IMR-90 (cell line): ENCODE results near the gene TNS1. TPM values are rescaled to one million over a fixed set of nuclear protein-coding genes. Genes with fewer than 3 reads are reported as not detected.

Experiments
- ATAC-seq: fragments of 200-7000 bp; cut with Tn5 transposase; 2 replicates; pipeline ENCODE4 v1.9.1; 2020; ENCODE audit warnings: low read depth, mild to moderate bottlenecking, moderate library complexity
- BruUV-seq: library from RNA; stranded (reverse); fragments of 400-500 nt; replicated peaks from 2 replicates; lab custom pipeline; 2021; lab: Mats Ljungman, UMichigan
- CTCF ChIA-PET: fragments of 300-600 bp; formaldehyde crosslinking; extraction: SDS; loops from one replicate; lab custom pipeline; 2021; ENCODE audit warnings: antibody characterized with exemption; lab: Yijun Ruan, JAX
- POLR2A ChIA-PET: fragments of 300-600 bp; sonication (Branson Sonifier 250); formaldehyde crosslinking; loops from one replicate; lab custom pipeline; 2022; ENCODE audit warnings: antibody characterized with exemption; ENCODE audit not compliant: unreplicated experiment; lab: Charles Lee
- DNase-seq: peaks from one replicate; pipeline ENCODE4 v3.0.0; 2013
- H2AFZ ChIP-seq: replicated peaks from 2 replicates; pipeline ENCODE3; 2013; ENCODE audit warnings: low read length, mild to moderate bottlenecking; ENCODE audit not compliant: poor library complexity
- H2AK5ac ChIP-seq: 2 replicates; pipeline ENCODE4 v1.6.1; 2013; ENCODE audit warnings: low read depth, low read length, inconsistent platforms
- H2AK9ac ChIP-seq: replicated peaks from 2 replicates; pipeline ENCODE3; 2013; ENCODE audit warnings: mild to moderate bottlenecking, low read depth, low read length, moderate library complexity; ENCODE audit not compliant: poor library complexity
- H2BK120ac ChIP-seq: 2 replicates; pipeline ENCODE4 v1.6.1; 2013; ENCODE audit warnings: low read depth, low read length, inconsistent platforms
- H2BK15ac ChIP-seq: 3 replicates; pipeline ENCODE4 v1.6.1; 2013; ENCODE audit warnings: low read depth, low read length, inconsistent platforms
- H2BK20ac ChIP-seq: 2 replicates; pipeline ENCODE4 v1.6.1; 2013; ENCODE audit warnings: low read depth, mild to moderate bottlenecking, inconsistent platforms, low read length, moderate library complexity
- H2BK5ac ChIP-seq: 2 replicates; pipeline ENCODE4 v1.6.1; 2013; ENCODE audit warnings: mild to moderate bottlenecking, low read depth, low read length, inconsistent platforms; ENCODE audit not compliant: poor library complexity, severe bottlenecking
- H3K14ac ChIP-seq: replicated peaks from 2 replicates; pipeline ENCODE4 v1.6.1; 2013; ENCODE audit warnings: low read depth, low read length, inconsistent platforms
- H3K18ac ChIP-seq: 2 replicates; pipeline ENCODE4 v1.6.1; 2013; ENCODE audit warnings: low read depth, low read length, control low read depth
- H3K23ac ChIP-seq: 2 replicates; pipeline ENCODE4 v1.6.1; 2013; ENCODE audit warnings: low read depth, low read length, inconsistent platforms
- H3K27ac ChIP-seq: 2 replicates; pipeline ENCODE4 v1.5.1; 2013; ENCODE audit warnings: mild to moderate bottlenecking, control low read depth, low read length; ENCODE audit not compliant: insufficient read depth
- H3K27me3 ChIP-seq: 2 replicates; pipeline ENCODE4 v1.6.1; 2013; ENCODE audit warnings: low read length; ENCODE audit not compliant: control insufficient read depth, insufficient read depth
- H3K36me3 ChIP-seq: 2 replicates; pipeline ENCODE4 v1.6.1; 2013; ENCODE audit warnings: low read length, mixed read lengths; ENCODE audit not compliant: control insufficient read depth, insufficient read depth
- H3K4ac ChIP-seq: 2 replicates; pipeline ENCODE4 v1.6.1; 2013; ENCODE audit warnings: low read depth, low read length, inconsistent platforms
- H3K4me1 ChIP-seq: 2 replicates; pipeline ENCODE4 v1.6.1; 2013; ENCODE audit warnings: low read length, mixed read lengths; ENCODE audit not compliant: control insufficient read depth, insufficient read depth
- H3K4me2 ChIP-seq: 2 replicates; pipeline ENCODE4 v1.6.1; 2013; ENCODE audit warnings: low read depth, mild to moderate bottlenecking, control low read depth, low read length, moderate library complexity
- H3K4me3 ChIP-seq: 2 replicates; pipeline ENCODE4 v1.5.1; 2013; ENCODE audit warnings: low read depth, mild to moderate bottlenecking, control low read depth, low read length, moderate library complexity; ENCODE audit not compliant: insufficient read depth
- H3K56ac ChIP-seq: 2 replicates; pipeline ENCODE4 v1.6.1; 2013; ENCODE audit warnings: low read length, inconsistent platforms; ENCODE audit not compliant: insufficient read depth; ENCODE audit errors: extremely low read depth
- H3K79me1 ChIP-seq, 2 experiments: 2 replicates each; pipeline ENCODE4 v1.6.1; 2013; ENCODE audit warnings: low read length in 2 of 2, inconsistent platforms in 1 of 2, low read depth in 1 of 2
- H3K9ac ChIP-seq: 2 replicates; pipeline ENCODE4 v1.6.1; 2013; ENCODE audit warnings: low read depth, low read length, control low read depth
- H3K9me1 ChIP-seq: 2 replicates; pipeline ENCODE4 v1.6.1; 2013; ENCODE audit warnings: low read length, inconsistent platforms; ENCODE audit not compliant: insufficient read depth
- H3K9me3 ChIP-seq: 2 replicates; pipeline ENCODE4 v1.6.1; 2013; ENCODE audit warnings: low read length; ENCODE audit not compliant: control insufficient read depth, insufficient read depth
- H4K20me1 ChIP-seq: 2 replicates; pipeline ENCODE4 v1.6.1; 2013; ENCODE audit warnings: low read length, inconsistent platforms; ENCODE audit not compliant: insufficient read depth
- H4K5ac ChIP-seq: 2 replicates; pipeline ENCODE4 v1.6.1; 2013; ENCODE audit warnings: mild to moderate bottlenecking, low read depth, low read length, control low read depth
- H4K8ac ChIP-seq, 2 experiments: 2 replicates each; pipeline ENCODE4 v1.6.1; 2013; ENCODE audit warnings: low read depth in 2 of 2, low read length in 2 of 2, control low read depth in 1 of 2, inconsistent platforms in 1 of 2
- H4K91ac ChIP-seq: 2 replicates; pipeline ENCODE4 v1.6.1; 2013; ENCODE audit warnings: low read depth, low read length, inconsistent platforms; ENCODE audit not compliant: insufficient read depth
- BHLHE40 ChIP-seq: fragments of 150-350 bp; IDR thresholded peaks from 2 replicates; pipeline ENCODE4 v1.6.1; 2016; ENCODE audit warnings: mild to moderate bottlenecking, low read depth, low read length
- MXI1 ChIP-seq: IDR thresholded peaks from 2 replicates; pipeline ENCODE4 v1.6.1; 2012; ENCODE audit warnings: low read depth, mild to moderate bottlenecking, low read length, moderate library complexity, borderline replicate concordance
- SMC3 ChIP-seq: fragments of 150-350 bp; IDR thresholded peaks from 2 replicates; pipeline ENCODE4 v1.6.1; 2016; ENCODE audit warnings: low read depth, mild to moderate bottlenecking, antibody characterized with exemption, low read length, moderate library complexity
- WGBS, 2 experiments: methylation state at CpG; one replicate each; pipeline versions ENCODE4 v1.1.5 to v1.1.7; 2013; ENCODE audit warnings: missing lambda C conversion rate in 2 of 2; ENCODE audit not compliant: insufficient read length in 1 of 2; ENCODE audit errors: extremely low coverage in 2 of 2; 5-methylcytosine and 5-hydroxymethylcytosine counted together
- dilution Hi-C: fragments of 300-500 bp; cut with HindIII; formaldehyde crosslinking; loops from one replicate; pipeline ENCODE4 v1.14.3; 2018; ENCODE audit warnings: low sequenced_read_pairs; ENCODE audit not compliant: unreplicated experiment
- in situ Hi-C: fragments of 300-500 bp; cut with MboI; formaldehyde crosslinking; loops from 3 replicates; pipeline ENCODE4 v1.14.3; 2019; ENCODE audit warnings: low sequenced_read_pairs, inconsistent platforms, mixed read lengths
- intact Hi-C: fragments of 100-400 bp; cut with micrococcal nuclease; formaldehyde crosslinking; loops from 2 replicates; pipeline ENCODE4 v1.10.0; 2022
- polyA plus RNA-seq, 3 experiments: library from polyadenylated mRNA; depleted of rRNA; stranded (reverse); fragments of >200 nt; gene quantifications; 2 replicates each; pipeline ENCODE4 v1.2.3, GENCODE V29; 2012; ENCODE audit warnings: low replicate concordance in 1 of 3
- total RNA-seq: library from RNA; depleted of rRNA; stranded (reverse); fragments of >200 nt; gene quantifications from 2 replicates; pipeline ENCODE4 v1.2.3, GENCODE V29; 2012
- TF ChIP-seq, protein P1 (sequence below): fragments of 150-350 bp; IDR thresholded peaks from 2 replicates; pipeline ENCODE4 v1.6.1; 2017; ENCODE audit warnings: mild to moderate bottlenecking, antibody characterized with exemption, low read length, low read depth

TNS1 gene
- total and polyA plus RNA-seq, 2 of the 4 experiments (the other 2 are of a cell fraction): 41.1 to 45.2 TPM

DNA sequence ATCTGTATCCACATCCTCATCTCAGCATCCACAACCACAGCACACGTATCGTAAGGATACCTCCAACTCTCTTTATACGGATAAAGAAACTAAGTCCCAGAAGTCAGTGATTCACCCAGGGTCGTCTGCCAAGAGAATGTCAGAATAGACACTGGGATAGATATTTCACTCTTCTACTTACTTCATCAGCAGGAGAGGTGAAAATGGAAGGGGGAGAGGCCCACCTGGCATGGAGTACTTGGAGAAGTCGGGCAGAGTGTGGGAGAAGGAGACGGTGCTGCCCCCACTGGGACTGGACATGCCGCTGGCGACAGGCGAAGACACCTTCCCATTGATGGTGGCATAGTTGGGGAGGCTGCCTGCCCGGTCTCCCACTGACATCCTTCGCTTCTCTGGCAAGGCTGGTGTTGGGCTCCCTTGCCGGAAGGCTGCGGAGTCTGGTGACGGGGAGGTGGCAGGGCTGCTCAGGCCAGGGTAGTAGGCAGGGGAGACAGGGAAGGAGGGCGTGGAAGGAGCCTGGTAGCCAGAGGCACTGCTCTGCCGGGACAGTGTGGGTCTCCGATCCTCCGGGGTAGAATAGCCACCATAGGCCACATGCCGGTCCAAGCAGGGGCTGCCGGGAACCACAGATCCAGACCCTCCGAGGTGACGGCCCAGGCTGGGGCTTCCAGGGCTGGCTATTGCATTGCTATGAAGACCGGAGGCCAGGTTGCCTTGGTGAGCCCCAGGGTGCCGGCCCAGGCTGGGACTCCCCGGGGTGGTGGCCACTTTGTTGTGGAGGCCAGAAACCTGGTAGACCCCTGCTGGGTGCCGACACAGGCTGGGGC, 185.1 kb downstream of the TNS1 start (continued):
- no peak for TF ChIP-seq SMC3

DNA sequence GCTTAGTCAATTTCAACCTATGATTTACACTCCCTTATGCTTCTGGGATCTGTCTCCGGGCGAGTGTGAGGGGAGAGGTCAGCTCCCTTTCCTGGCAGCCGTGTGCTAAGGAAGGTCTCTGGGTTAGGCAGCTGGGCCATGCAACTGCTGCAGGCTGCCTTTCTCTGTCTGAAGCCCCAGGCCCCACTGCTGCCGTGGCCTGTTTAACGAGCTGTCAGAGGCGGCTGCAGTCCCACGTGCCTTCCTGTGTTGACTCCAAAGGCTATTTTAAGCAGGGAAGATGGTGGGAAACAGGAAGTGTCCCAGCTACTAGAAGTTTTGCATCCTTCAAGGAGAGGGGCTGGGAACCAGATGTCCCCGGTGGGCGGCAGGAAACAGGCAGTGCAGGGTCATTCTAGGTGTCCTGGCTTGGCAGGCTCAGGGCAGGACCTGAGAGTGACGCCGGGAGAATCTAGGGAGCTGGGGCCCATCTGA, 186.4 kb downstream of the TNS1 start:
- Histone ChIP-seq H3K9me1 (peaks cover 20% of the 10 kb centered on the region), H4K91ac (no peak overlapping the region), H3K27me3 (no peaks in the 10 kb centered on the region), H3K23ac (0 out of 2 replicates have a peak overlapping the region, but pooled peaks have one; percentile 25), H2AK9ac (peak overlapping the region; percentile 51), H2AFZ (peak overlapping the region; percentile 23), H3K4ac (no peak overlapping the region), H4K20me1 (peaks cover 26% of the 10 kb centered on the region), H3K9ac (no peak overlapping the region), H3K56ac (no peak overlapping the region), H2BK20ac (no peak overlapping the region), H3K27ac (no peak overlapping the region), H4K5ac (no peak overlapping the region), H2BK120ac (no peak overlapping the region), H3K4me3 (no peak overlapping the region), H2BK15ac (no peak overlapping the region), H3K9me3 (no peaks in the 10 kb centered on the region), H2AK5ac (no peak overlapping the region), H4K8ac (no peak overlapping the region), H3K4me1 (no peaks in the 10 kb centered on the region), H3K36me3 (peaks cover 90% of the 10 kb centered on the region), H3K14ac (no peak overlapping the region), H2BK5ac (no peak overlapping the region), H3K79me1 (peaks cover 23 to 26% of the 10 kb centered on the region in 2 experiments), H3K18ac (no peak overlapping the region), H3K4me2 (no peak overlapping the region)
- in situ Hi-C loops: no loop called here
- no TSS peak for BruUV-seq
- peak; percentile 46 for DNase-seq
- TF ChIP-seq BHLHE40: no peak
- peak; percentile 60; the same call in 1 of the 2 replicates for TF ChIP-seq MXI1
- TF ChIP-seq, protein P1, sequence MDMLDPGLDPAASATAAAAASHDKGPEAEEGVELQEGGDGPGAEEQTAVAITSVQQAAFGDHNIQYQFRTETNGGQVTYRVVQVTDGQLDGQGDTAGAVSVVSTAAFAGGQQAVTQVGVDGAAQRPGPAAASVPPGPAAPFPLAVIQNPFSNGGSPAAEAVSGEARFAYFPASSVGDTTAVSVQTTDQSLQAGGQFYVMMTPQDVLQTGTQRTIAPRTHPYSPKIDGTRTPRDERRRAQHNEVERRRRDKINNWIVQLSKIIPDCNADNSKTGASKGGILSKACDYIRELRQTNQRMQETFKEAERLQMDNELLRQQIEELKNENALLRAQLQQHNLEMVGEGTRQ: 0 out of 2 replicates have a peak, but pooled peaks have one; percentile 32
- ChIA-PET POLR2A (no interaction called here), CTCF (no interaction called here)
- intact Hi-C loops: no loop called here
- ATAC-seq: no peak
- WGBS, 2 experiments: 20% methylated on average over 2 of the region's 11 CpGs; no CpG with 5 or more reads in 1 of the 2 experiments
- dilution Hi-C loops: no loop called here
